Measurements from ENCODE around the gene ENPP1. TPM values are rescaled to one million over a fixed set of nuclear protein-coding genes. Genes with fewer than 3 reads are reported as not detected.

Gene ENPP1
- total RNA-seq, 1 donor from 2014 or later = 14.7 TPM

DNA sequence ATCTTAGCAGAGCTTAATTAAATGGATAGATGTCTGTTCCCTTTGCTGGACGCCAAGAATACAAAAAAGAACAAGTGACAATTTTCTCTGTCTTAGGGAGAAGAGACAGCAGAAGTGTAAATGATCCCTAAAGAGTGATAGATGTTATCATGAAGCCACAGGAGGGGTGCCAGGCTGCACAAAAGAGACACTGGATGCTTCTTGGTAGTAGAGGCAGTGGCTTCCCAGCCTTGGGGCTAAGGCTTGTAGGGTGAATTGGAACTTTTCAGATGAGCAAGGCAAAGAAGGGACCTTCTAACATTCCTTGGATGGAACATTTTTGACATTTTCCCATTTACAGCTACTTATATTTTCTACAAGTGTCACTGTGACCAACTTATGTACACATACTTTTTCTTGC, 85.4 kb downstream of the ENPP1 start:
- Histone ChIP-seq H3K9me3 (no peaks in the 10 kb centered on the region), H3K4me3 (no peak overlapping the region), H3K4me1 (no peaks in the 10 kb centered on the region), H3K27me3 (no peaks in the 10 kb centered on the region), H3K36me3 (peaks cover 0 to 16% of the 10 kb centered on the region in 2 donors), H3K27ac (no peak overlapping the region)
- no peak for DNase-seq (ENCODE audit: extremely low spot score in 2 of 2)
- TF ChIP-seq, protein P1, sequence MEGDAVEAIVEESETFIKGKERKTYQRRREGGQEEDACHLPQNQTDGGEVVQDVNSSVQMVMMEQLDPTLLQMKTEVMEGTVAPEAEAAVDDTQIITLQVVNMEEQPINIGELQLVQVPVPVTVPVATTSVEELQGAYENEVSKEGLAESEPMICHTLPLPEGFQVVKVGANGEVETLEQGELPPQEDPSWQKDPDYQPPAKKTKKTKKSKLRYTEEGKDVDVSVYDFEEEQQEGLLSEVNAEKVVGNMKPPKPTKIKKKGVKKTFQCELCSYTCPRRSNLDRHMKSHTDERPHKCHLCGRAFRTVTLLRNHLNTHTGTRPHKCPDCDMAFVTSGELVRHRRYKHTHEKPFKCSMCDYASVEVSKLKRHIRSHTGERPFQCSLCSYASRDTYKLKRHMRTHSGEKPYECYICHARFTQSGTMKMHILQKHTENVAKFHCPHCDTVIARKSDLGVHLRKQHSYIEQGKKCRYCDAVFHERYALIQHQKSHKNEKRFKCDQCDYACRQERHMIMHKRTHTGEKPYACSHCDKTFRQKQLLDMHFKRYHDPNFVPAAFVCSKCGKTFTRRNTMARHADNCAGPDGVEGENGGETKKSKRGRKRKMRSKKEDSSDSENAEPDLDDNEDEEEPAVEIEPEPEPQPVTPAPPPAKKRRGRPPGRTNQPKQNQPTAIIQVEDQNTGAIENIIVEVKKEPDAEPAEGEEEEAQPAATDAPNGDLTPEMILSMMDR (IDR thresholded peaks at IDR 0.05) = no peak
- TF ChIP-seq POLR2AphosphoS5 (IDR thresholded peaks at IDR 0.05; ENCODE audit: insufficient read depth in 1 of 2, low read depth in 1 of 2) (no peak), POLR2A (IDR thresholded peaks at IDR 0.05) (no peak)
- intact Hi-C loops (cut with DNase I) = no loop called here

DNA sequence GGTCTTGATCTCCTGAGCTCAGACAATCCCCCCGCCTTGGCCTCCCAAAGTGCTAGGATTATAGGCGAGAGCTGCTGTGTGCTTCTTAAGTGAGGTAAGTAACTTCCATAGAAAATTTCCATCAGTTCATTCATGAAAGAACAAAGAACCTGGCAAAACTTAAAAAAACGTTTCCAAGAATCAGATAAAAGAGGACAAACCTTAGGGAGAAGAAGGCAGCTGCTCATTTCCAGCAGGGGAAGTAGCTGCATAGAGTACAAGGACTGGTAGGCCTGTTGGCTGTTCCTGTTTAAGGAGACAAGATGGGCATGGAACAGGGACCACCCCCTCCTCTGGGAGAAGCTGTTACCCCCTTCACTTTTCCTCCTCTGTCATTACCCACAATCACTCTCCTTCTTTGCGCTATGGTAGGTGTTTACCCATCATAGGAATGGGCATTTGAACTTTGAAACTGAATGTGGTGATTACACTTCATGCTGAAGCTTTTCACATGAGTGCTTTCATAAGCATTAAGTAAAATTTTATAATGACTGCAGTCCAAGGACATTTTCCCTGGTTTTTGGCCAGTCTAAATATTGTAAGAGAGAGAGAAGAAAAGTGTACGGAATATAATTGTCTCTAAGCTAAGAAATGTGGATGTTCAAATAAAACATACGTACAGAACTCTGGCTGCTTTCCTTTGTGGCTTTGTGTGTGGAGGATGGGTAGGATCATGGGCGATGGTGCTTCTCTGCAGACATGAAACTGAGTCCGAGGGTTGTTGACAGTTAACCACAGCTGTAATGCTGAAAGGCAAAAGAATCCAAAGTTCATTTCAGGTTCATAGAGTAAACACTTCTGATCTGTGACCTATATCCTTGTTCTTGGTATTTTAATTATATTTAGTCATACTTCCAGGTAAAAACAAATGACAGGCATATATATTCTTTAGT, 86.9 kb downstream of the ENPP1 start:
- DNase-seq (ENCODE audit: extremely low spot score in 2 of 2) = no peak
- peaks cover 0 to under 1% of the 10 kb centered on the region in 2 donors for H3K36me3 ChIP-seq
- intact Hi-C loops (cut with DNase I) = no loop called here
- H3K4me1 ChIP-seq = no peaks in the 10 kb centered on the region
- no peaks in the 10 kb centered on the region for H3K27me3 ChIP-seq
- H3K27ac ChIP-seq = no peak overlapping the region
- no peak overlapping the region for H3K4me3 ChIP-seq
- no peak for TF ChIP-seq POLR2AphosphoS5 (IDR thresholded peaks at IDR 0.05; ENCODE audit: insufficient read depth in 1 of 2, low read depth in 1 of 2)
- no peak for TF ChIP-seq POLR2A (IDR thresholded peaks at IDR 0.05)
- TF ChIP-seq, protein P1 (IDR thresholded peaks at IDR 0.05) = no peak
- no peaks in the 10 kb centered on the region for H3K9me3 ChIP-seq

DNA sequence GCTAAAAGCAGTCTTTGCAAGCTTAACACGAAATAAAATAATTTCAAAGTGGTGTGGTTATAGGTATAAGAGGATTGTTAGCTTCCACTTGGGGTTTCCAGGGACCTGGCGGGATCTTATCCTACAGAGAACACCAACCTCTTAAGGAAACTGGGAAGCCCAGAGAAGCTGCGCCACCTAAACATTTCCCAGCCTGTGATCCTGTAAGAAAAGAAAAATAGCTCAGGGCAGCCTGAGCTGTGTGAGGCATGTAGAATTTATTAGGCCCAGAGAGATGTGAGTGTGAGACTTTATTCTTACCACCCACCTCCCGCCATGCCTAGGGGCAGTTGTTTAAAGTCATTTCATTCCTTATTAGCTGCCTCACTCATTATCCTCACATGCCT, 89.2 kb downstream of the ENPP1 start:
- Histone ChIP-seq H3K4me1 (no peaks in the 10 kb centered on the region), H3K36me3 (no peaks in the 10 kb centered on the region), H3K9me3 (no peaks in the 10 kb centered on the region), H3K27me3 (no peaks in the 10 kb centered on the region), H3K4me3 (no peak overlapping the region), H3K27ac (no peak overlapping the region)
- DNase-seq (ENCODE audit: extremely low spot score in 2 of 2) = no peak
- TF ChIP-seq POLR2A (IDR thresholded peaks at IDR 0.05) (no peak), POLR2AphosphoS5 (IDR thresholded peaks at IDR 0.05; ENCODE audit: insufficient read depth in 1 of 2, low read depth in 1 of 2) (no peak)
- TF ChIP-seq, protein P1 (IDR thresholded peaks at IDR 0.05) = no peak
- intact Hi-C loops (cut with DNase I) = no loop called here

DNA sequence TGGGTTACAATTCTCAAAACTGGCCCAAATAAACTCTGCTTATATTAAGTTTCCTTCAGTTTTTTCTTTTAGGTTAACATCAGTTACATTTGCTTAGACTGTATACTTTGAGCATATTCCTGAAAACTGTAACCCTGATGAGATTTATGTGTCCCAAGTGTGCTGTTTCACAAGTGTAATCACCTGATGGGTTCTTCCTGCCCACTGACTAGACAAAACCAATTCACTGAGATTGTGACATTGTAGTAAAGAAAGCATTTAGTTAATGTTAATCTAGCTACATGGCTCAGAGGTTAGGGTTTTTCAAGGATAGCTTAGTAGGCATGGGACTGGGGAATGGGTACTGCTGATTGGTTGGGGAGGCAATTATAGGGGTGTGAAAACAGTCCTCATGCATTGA, 89.8 kb downstream of the ENPP1 start:
- intact Hi-C loops (cut with DNase I) = no loop called here
- TF ChIP-seq, protein P1 (IDR thresholded peaks at IDR 0.05) = no peak
- TF ChIP-seq POLR2A (IDR thresholded peaks at IDR 0.05) = no peak
- TF ChIP-seq POLR2AphosphoS5 (IDR thresholded peaks at IDR 0.05; ENCODE audit: insufficient read depth in 1 of 2, low read depth in 1 of 2) = no peak
- no peak overlapping the region for H3K27ac ChIP-seq
- no peak for DNase-seq (ENCODE audit: extremely low spot score in 2 of 2)
- H3K36me3 ChIP-seq = no peaks in the 10 kb centered on the region
- H3K4me3 ChIP-seq = no peak overlapping the region
- no peaks in the 10 kb centered on the region for H3K27me3 ChIP-seq
- H3K4me1 ChIP-seq = no peaks in the 10 kb centered on the region
- no peaks in the 10 kb centered on the region for H3K9me3 ChIP-seq

DNA sequence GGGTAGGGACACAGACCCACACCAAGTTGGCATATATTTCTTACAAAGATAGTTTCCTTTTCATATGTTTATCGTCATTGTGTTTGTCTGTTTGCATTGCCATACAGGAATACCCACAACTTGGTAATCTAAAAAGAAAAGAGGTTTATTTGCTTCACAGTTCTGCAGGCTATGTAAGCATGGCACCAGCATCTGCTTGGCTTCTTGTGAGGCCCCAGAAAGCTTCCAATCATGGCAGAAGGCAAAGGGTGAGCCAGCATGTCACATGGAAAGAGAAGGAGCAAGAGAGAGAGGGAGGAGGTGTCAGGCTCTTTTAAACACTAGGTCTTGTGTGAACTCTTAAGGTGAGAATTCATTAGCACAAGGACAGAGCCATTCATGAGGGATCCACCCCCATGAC, 90.9 kb downstream of the ENPP1 start:
- H3K4me3 ChIP-seq = no peak overlapping the region
- TF ChIP-seq, protein P1 (IDR thresholded peaks at IDR 0.05) = no peak
- TF ChIP-seq POLR2AphosphoS5 (IDR thresholded peaks at IDR 0.05; ENCODE audit: insufficient read depth in 1 of 2, low read depth in 1 of 2) = no peak
- no peak for TF ChIP-seq POLR2A (IDR thresholded peaks at IDR 0.05)
- no peaks in the 10 kb centered on the region for H3K27me3 ChIP-seq
- no peak for DNase-seq (ENCODE audit: extremely low spot score in 2 of 2)
- intact Hi-C loops (cut with DNase I) = no loop called here
- no peaks in the 10 kb centered on the region for H3K36me3 ChIP-seq
- H3K27ac ChIP-seq = no peak overlapping the region
- H3K9me3 ChIP-seq = no peaks in the 10 kb centered on the region
- H3K4me1 ChIP-seq = no peaks in the 10 kb centered on the region

Measured in vagina (tissue), 2 donors.